Uterus (tissue), 4 donors: Measurements from ENCODE around the gene STX16. TPM values are rescaled to one million over a fixed set of nuclear protein-coding genes. Genes with fewer than 3 reads are reported as not detected.

ENCODE experiments used
- DNase-seq, 2 donors: peaks; one replicate each; pipeline ENCODE4 v3.0.0-alpha.2; 2019 to 2020
- H3K27ac ChIP-seq, 2 donors: fragments of 200-600 bp; sonication (generic); 1 replicate in 1 of 2; 2 replicates in 1 of 2; pipeline ENCODE4 v1.5.1; 2016 to 2018
- H3K27me3 ChIP-seq, 2 donors: fragments of 200-600 bp; sonication (generic); one replicate each; pipeline ENCODE4 v1.5.1; 2018 to 2019; ENCODE audit warnings: control low read depth in 1 of 2
- H3K36me3 ChIP-seq, 2 donors: fragments of 200-600 bp; sonication (generic); one replicate each; pipeline ENCODE4 v1.5.1; 2019; ENCODE audit warnings: control low read depth in 1 of 2
- H3K4me1 ChIP-seq, 2 donors: fragments of 200-600 bp; sonication (generic); one replicate each; pipeline ENCODE4 v1.5.1; 2018 to 2019; ENCODE audit warnings: control low read depth in 1 of 2
- H3K4me3 ChIP-seq, 2 donors: fragments of 200-600 bp; sonication (generic); 1 replicate in 1 of 2; 2 replicates in 1 of 2; pipeline ENCODE4 v1.5.1; 2018 to 2019; ENCODE audit warnings: mild to moderate bottlenecking in 1 of 2
- H3K9me3 ChIP-seq, 2 donors: fragments of 200-600 bp; sonication (generic); one replicate each; pipeline ENCODE4 v1.5.1; 2019; ENCODE audit warnings: control low read depth in 1 of 2
- POLR2A ChIP-seq, 2 donors: fragments of 450-650 bp; IDR thresholded peaks; one replicate each; pipeline ENCODE4 v1.6.1; 2016; ENCODE audit warnings: antibody characterized with exemption in 2 of 2, mild to moderate bottlenecking in 1 of 2, moderate library complexity in 1 of 2
- intact Hi-C: fragments of 100-400 bp; cut with DNase I; formaldehyde crosslinking; loops from one replicate; pipeline ENCODE4 v1.15.1; 2023; ENCODE audit warnings: low total_unique reads
- total RNA-seq, 4 donors: library from RNA; depleted of rRNA in 3 of 4; stranded (reverse); fragments of >200 nt in 3 of 4; gene quantifications; one replicate each; pipeline versions ENCODE4 v1.1.0 to v1.2.4, GENCODE V29; 2014 to 2023
- TF ChIP-seq, protein P1 (sequence below), 4 experiments: fragments of 200-600 bp in 2 of 4; fragments of 450-650 bp in 2 of 4; sonication (generic) in 2 of 4; IDR thresholded peaks; one replicate each; pipeline ENCODE4 v1.5.1; 2016 to 2019; ENCODE audit warnings: antibody characterized with exemption in 4 of 4, mild to moderate bottlenecking in 2 of 4, moderate library complexity in 1 of 4
- donor health status: DM: yes; HTN: yes; CAD: no.

Gene STX16
- total RNA-seq, 4 donors from 2014 or later = 32.6 to 82.7 (median 60.8) TPM

DNA sequence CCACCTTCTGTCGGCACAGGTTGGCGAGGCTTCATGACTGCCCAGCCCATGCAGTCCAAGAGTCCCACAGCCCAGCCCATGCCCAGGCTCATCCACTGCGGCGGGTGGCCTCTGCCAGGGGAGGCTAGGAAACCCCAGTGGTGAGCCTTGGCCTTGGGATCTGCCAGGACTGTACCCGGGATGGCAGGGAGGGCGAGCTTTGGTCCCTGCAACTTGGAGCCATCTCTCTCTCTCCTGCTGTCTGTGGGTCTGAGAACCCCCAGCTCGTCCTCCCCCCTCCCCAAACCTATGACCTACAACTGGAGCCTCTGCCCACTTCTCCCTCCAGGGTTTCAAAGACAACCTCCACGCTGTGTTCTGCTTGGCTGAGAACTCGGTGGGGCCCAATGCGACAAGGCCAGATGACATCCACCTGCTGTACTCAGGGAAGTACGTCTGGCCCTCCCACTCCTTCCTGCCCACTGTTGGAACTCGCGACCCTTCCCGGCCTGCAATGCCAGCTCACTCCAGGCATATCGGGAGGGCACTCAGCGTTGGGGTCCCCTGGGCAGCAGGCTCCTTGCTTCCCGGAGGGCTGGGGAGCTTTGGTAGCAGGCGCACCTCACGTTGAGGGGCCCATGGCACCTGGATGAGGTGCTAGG lies 61.2 kb downstream of the STX16 start:
- Histone ChIP-seq H3K36me3 (no peaks in the 10 kb centered on the region), H3K9me3 (no peaks in the 10 kb centered on the region), H3K4me1 (no peaks in the 10 kb centered on the region), H3K27me3 (no peaks in the 10 kb centered on the region), H3K27ac (no peak overlapping the region), H3K4me3 (no peak overlapping the region)
- no peak for TF ChIP-seq POLR2A (IDR thresholded peaks at IDR 0.05)
- TF ChIP-seq, protein P1, sequence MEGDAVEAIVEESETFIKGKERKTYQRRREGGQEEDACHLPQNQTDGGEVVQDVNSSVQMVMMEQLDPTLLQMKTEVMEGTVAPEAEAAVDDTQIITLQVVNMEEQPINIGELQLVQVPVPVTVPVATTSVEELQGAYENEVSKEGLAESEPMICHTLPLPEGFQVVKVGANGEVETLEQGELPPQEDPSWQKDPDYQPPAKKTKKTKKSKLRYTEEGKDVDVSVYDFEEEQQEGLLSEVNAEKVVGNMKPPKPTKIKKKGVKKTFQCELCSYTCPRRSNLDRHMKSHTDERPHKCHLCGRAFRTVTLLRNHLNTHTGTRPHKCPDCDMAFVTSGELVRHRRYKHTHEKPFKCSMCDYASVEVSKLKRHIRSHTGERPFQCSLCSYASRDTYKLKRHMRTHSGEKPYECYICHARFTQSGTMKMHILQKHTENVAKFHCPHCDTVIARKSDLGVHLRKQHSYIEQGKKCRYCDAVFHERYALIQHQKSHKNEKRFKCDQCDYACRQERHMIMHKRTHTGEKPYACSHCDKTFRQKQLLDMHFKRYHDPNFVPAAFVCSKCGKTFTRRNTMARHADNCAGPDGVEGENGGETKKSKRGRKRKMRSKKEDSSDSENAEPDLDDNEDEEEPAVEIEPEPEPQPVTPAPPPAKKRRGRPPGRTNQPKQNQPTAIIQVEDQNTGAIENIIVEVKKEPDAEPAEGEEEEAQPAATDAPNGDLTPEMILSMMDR (IDR thresholded peaks at IDR 0.05) = no peak
- intact Hi-C loops = no loop called here
- DNase-seq = peak in 1 of 2 donors; percentile 9

DNA sequence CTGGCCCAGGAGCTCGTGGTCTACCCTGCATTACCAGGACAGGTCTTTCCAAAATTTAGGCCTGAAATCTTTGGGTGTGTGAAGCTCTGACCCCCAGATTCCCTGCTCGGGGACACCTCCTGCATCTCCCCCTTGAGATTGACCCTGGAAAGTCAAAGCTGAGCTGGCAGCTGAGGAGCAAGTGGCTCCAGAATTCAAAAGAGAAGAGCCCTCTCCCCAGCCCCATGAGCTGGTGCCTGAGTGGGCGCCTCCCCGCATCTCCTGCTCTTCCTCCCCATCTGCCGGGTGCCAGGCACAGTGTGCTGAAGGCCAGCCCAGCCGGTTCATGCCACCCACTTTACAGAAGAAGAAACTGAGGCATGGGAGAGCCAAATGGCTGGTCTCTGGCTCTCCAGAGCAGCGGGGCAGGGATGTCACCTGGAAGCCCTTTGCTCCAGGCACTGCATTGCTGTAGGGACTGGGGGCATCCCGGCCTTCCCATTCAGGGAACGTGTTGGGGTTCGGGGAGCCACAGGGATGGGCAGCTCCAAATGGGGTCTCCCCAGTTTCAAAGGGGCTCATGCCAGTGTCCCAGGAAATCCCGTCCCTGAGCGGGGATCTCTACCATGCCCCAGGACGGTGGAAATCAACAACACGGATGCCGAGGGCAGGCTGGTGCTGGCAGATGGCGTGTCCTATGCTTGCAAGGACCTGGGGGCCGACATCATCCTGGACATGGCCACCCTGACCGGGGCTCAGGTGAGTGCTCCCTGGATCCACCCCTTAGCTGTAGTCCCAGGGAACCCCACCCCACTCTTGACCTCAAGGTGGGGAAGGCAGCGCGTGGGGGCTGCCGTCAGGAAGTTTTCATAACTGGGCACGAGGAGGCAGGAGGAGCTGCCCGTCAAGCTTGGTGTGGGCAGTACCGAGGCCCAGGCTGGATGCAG lies 62.0 kb downstream of the STX16 start:
- H3K27ac ChIP-seq = no peak overlapping the region
- peak; percentile 11 to 12 for DNase-seq
- H3K4me3 ChIP-seq = no peak overlapping the region
- intact Hi-C loops = no loop called here
- H3K4me1 ChIP-seq = no peaks in the 10 kb centered on the region
- H3K27me3 ChIP-seq = no peaks in the 10 kb centered on the region
- TF ChIP-seq POLR2A (IDR thresholded peaks at IDR 0.05) = no peak
- TF ChIP-seq, protein P1 (IDR thresholded peaks at IDR 0.05) = no peak
- H3K9me3 ChIP-seq = no peaks in the 10 kb centered on the region
- H3K36me3 ChIP-seq = no peaks in the 10 kb centered on the region

DNA sequence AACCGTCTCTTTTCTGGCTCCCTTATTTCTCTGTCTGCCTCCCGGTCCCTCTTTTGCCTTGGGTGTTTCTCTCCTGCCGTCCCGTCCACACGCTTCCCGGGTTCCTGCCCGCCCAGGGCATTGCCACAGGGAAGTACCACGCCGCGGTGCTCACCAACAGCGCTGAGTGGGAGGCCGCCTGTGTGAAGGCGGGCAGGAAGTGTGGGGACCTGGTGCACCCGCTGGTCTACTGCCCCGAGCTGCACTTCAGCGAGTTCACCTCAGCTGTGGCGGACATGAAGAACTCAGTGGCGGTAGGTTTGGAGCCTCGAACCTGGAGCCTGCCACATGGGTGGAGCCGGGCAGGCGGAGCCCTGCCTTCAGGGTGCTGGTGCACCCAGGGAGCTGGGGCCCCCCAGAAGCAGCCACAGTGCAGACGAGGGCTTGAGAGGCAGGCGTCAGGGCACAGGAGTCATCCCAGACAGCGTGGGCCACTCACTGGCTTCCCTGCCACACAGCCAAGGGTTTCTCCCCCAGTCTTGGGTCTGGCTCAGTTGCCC lies 62.8 kb downstream of the STX16 start:
- TF ChIP-seq POLR2A (IDR thresholded peaks at IDR 0.05) = no peak
- TF ChIP-seq, protein P1 (IDR thresholded peaks at IDR 0.05) = no peak
- peak in 1 of 2 donors; percentile 5 for DNase-seq
- Histone ChIP-seq H3K27ac (no peak overlapping the region), H3K27me3 (no peaks in the 10 kb centered on the region), H3K4me3 (no peak overlapping the region), H3K36me3 (no peaks in the 10 kb centered on the region), H3K9me3 (no peaks in the 10 kb centered on the region), H3K4me1 (no peaks in the 10 kb centered on the region)
- intact Hi-C loops = no loop called here

DNA sequence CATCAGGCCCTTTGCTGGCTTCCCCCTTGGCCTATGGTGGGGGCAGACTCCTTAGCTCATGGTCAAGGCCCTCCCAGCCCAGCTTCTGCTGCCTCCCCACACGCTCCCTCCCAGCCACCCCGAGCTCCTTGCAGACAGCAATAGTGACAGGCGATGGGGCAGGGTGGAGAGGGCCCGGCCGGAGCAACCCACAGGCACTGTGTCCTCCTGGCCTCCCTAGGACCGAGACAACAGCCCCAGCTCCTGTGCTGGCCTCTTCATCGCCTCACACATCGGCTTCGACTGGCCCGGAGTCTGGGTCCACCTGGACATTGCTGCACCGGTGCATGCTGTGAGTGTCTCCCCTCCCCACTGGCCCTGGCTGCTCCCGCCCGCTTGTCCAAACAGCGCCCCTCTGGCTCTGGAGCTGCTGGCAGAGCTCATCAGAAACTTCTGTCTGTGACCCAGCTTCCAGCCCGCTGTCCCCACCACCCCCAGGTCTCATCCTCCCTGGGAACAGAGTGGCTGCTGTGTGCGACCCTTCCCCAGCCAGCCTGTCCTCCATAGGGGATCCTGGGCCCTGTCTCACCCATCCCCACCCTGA lies 63.3 kb downstream of the STX16 start:
- H3K36me3 ChIP-seq = no peaks in the 10 kb centered on the region
- H3K27ac ChIP-seq = no peak overlapping the region
- no peaks in the 10 kb centered on the region for H3K9me3 ChIP-seq
- H3K4me3 ChIP-seq = no peak overlapping the region
- H3K27me3 ChIP-seq = no peaks in the 10 kb centered on the region
- peak; percentile 10 to 11 for DNase-seq
- no peak for TF ChIP-seq POLR2A (IDR thresholded peaks at IDR 0.05)
- intact Hi-C loops = no loop called here
- no peaks in the 10 kb centered on the region for H3K4me1 ChIP-seq

DNA sequence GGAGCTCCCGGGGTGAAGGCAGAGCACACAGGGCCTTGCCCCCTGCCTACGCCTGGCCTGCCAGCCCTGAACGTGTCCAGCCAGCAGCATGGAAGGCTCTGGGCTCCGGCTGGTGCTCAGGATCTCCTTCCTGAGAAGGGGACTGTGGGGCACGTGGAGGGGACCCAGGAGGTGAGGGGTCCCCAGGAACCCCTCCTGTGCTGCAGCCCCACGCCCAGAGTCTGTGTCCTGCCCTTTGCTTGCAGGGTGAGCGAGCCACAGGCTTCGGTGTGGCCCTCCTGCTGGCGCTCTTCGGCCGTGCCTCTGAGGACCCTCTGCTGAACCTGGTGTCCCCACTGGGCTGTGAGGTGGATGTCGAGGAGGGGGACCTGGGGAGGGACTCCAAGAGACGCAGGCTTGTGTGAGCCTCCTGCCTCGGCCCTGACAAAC lies 63.9 kb downstream of the STX16 start:
- H3K36me3 ChIP-seq = no peaks in the 10 kb centered on the region

More for the DNA sequence above, 63.9 kb downstream of the STX16 start:
- TF ChIP-seq, protein P1 (IDR thresholded peaks at IDR 0.05) = no peak
- TF ChIP-seq POLR2A (IDR thresholded peaks at IDR 0.05) = no peak
- H3K27me3 ChIP-seq = no peaks in the 10 kb centered on the region
- intact Hi-C loops = no loop called here
- no peaks in the 10 kb centered on the region for H3K9me3 ChIP-seq
- no peak overlapping the region for H3K27ac ChIP-seq
- H3K4me1 ChIP-seq = no peaks in the 10 kb centered on the region
- no peak overlapping the region for H3K4me3 ChIP-seq
- peak in 1 of 2 donors; percentile 4 for DNase-seq
